ENCODE data around the gene BBX. TPM values are rescaled to one million over a fixed set of nuclear protein-coding genes. Genes with fewer than 3 reads are reported as not detected.

The BBX gene
- total and polyA plus RNA-seq, 12 donors = 4.6 to 49.8 (median 38.0) TPM

- intact Hi-C loops (cut with DNase I) = no loop called here
- Histone ChIP-seq H3K9me3 (no peaks in the 10 kb centered on the region), H3K4me1 (peaks cover 0 to 40% (median 11%) of the 10 kb centered on the region in 9 donors), H3K36me3 (no peaks in the 10 kb centered on the region), H3K27ac (no peak overlapping the region), H3K4me3 (no peak overlapping the region), H3K27me3 (no peaks in the 10 kb centered on the region)
- no peak for ATAC-seq
- 89 to 90% methylated on average over 4 of the region's 4 CpGs for WGBS, 2 donors
- no peak for DNase-seq
- TF ChIP-seq CTCF (IDR thresholded peaks at IDR 0.05) = no peak
Measured at GRCh38 chr3:107629566-107629965, 106.8 kb downstream of the BBX start.

- Histone ChIP-seq H3K36me3 (no peaks in the 10 kb centered on the region), H3K27me3 (no peaks in the 10 kb centered on the region), H3K4me3 (no peak overlapping the region), H3K4me1 (peaks cover 0 to 42% (median 11%) of the 10 kb centered on the region in 9 donors), H3K27ac (no peak overlapping the region), H3K9me3 (no peaks in the 10 kb centered on the region)
- DNase-seq (no peak), ATAC-seq (no peak)
- TF ChIP-seq CTCF (IDR thresholded peaks at IDR 0.05) = no peak
- intact Hi-C loops (cut with DNase I) = no loop called here
Measured at GRCh38 chr3:107630779-107631178, 108.0 kb downstream of the BBX start.

DNA sequence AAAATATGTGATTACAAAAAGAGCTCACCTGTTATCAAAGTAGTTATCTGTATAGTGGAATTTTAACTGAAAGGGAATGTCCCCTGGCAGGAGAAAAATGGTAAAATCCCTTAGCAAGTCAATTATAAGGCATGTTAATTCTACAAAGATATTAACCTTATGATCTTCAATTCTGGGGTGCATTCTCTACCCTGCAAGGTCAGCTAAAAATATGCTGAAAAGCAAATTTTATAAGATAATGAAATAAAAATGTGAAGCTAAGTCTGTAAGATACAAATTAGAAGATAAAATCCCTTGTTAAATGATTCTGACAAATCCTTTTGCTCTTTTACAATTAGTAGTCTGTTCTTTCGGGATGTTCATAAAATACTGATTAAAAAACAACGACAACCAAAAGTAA, 109.8 kb downstream of the BBX start:
- Histone ChIP-seq H3K27me3 (no peaks in the 10 kb centered on the region), H3K9me3 (no peaks in the 10 kb centered on the region), H3K4me1 (peaks cover 0 to 42% (median 11%) of the 10 kb centered on the region in 9 donors), H3K27ac (no peak overlapping the region), H3K4me3 (no peak overlapping the region), H3K36me3 (no peaks in the 10 kb centered on the region)
- no peak for TF ChIP-seq CTCF (IDR thresholded peaks at IDR 0.05)
- ATAC-seq (no peak), DNase-seq (no peak)
- 91 to 95% methylated on average over 2 of the region's 2 CpGs for WGBS, 2 donors
- intact Hi-C loops (cut with DNase I) = no loop called here

DNA sequence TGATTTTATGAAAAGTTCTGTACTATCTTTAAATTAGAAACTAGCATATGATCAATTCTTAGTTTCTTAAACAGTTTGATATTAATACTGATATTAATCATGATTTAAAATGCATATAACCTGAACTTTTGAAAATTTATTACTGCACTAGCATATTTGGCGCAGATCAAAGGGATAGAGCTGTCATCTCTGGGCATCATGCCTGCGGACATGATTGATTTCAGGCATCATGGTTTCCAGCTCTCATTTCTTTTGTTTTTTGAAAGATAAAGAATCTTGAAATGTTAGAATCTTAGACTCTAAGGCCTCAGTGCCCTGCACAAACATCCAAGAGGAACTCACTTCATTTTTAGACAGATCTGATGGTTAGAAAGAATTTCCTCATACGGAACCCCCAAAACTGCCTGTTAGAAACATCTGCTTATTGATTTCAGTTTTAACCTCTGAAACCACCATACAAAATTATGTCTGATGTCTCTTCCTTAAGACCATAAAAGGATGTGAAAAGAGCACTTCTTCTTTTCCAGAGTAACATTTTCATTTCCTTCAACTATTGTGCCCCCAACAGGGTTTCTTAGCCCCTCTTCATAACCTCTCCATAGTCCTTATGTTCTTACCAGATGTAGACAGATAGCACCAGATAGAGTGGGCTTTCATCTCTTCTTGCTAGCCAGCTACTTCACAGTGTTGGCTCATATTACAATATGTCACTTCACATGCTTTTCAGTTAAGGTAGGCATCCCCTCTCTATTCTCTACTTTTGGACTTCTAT, 110.8 kb downstream of the BBX start:
- Histone ChIP-seq H3K4me3 (no peak overlapping the region), H3K27me3 (no peaks in the 10 kb centered on the region), H3K9me3 (no peaks in the 10 kb centered on the region), H3K36me3 (no peaks in the 10 kb centered on the region), H3K4me1 (peaks cover 0 to 42% (median 11%) of the 10 kb centered on the region in 9 donors), H3K27ac (no peak overlapping the region)
- ATAC-seq (no peak), DNase-seq (no peak)
- no peak for TF ChIP-seq CTCF (IDR thresholded peaks at IDR 0.05)
- intact Hi-C loops (cut with DNase I) = no loop called here
- WGBS, 2 donors = 82 to 92% methylated on average over 3 of the region's 3 CpGs
